ENCODE results near the gene PDGFB.

The PDGFB gene

DNA sequence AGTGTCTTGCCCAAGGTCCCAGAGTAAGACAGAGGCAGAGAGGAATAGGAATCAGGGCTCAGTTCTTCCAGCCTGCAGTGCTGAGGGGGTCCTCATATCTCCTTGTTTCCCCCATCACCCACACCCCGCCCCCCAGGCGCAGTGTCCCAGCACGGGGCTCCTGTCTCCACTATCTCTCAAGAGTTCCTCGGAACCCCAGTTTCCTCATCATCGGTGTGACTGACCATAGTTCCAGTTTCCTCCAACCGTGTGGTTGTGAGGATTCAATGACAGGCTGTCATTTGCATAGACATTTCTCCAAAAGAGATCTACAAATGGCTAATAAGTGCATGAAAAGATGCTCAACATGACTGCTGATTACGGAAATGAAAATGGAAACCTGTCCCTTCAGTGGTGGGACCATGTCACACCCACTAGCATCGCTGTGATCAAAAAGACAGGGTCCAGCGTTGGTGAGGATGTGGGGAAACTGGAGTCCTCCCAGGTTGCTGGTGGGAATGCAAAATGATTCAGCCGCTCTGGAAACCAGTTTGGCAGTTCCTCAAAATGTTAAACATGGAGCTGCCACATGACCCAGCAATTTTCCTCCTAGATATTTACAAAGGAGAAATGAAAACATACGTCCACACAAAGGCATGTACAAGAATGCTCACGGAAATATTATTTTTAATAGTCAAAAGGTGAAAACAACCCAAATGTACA lies 31.8 kb upstream of the PDGFB start:
- no peak for DNase-seq

DNA sequence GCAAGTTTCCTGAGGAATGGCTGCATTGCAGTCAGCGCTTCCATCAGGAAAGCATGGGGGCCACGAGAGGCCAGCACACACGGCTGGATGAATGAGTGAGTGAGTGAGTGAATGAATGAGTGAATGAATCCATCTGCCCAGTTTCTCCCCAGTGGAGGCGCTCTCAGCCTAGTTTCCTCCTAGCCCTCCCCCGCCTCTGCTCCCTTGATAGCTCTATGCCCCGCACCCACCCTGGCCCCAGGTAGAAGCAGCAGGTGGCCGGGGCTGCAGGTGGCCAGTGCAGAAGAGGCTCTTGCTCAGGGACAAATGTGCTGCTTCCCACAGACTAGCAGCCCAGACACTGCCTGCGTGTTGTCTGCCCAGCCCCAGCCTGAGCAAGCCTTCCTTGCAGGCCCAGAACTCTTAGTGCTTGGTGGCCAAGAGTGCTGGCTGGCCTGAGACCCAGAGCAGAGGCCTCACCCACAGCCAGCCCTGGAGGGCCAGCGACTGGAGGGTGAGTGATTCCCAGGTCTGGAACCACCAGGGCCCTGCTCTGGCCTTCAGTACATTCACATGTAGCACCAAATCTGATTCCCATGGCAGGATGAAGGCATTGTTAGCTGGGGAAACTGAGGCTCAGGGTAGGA lies 31.1 kb upstream of the PDGFB start:
- no peak for DNase-seq

DNA sequence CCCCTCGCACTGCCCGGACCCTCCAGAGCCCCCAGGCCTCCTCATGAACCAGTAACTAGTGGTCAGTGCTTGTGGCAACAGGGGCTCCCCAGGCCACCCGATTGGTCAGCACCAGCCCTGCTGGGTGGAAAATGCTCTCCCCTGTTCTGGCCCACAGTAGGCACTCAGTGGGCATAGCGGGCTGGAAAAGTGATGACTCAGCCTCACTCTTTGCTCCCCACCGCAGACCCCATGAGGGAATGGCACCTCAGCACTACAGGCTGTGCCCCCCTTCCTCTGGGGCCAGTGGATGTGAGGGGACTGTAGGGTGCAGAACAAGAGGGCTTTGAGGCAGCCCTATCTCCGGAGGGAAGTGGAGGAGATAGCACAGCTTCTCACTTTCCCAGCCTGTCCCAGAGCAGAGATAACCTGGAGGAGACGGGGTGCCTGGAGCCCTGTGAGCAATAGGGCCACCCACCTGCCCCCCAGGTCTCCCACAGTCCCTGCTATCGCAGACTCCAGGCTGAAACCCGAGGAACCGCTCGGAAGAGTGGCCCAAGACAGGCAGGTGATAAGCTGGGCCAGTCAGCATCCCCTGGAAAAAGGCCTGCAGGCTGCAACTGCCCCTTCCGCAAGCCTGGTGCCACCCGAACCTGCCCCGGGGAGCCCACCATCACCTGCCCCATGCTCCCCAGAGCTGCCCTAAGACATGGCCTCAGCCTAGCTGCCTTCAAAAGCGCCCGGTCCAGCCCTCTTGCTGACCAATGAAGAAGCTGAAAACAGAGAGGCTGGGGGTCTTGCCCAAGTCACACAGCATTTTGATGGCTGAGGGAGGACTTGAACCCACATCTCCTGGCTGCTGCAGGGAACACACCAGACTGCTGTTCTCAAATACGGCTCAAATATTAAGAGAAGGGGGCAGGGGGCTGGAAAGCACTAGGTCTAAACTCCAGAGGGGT lies 29.4 kb upstream of the PDGFB start:
- DNase-seq: no peak

DNA sequence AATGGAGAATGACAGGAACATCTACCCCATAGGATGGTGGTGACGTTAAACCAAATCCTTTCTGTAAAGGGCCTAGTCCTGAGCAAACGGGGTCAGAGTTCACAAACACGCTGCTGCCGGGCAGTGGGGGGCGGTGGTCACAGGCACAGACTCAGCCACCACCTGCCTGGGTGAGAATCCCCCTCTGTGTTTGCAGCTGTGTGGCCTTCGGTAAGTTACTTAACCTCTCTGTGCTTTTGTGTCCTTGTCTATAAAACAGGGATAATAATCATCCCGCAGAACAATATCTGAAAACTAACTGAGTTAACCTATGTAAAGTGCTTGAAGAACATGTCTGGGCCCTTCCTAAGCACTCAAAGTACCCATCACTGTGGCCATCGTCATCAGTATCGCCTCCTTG lies 26.0 kb upstream of the PDGFB start:
- DNase-seq: no peak

DNA sequence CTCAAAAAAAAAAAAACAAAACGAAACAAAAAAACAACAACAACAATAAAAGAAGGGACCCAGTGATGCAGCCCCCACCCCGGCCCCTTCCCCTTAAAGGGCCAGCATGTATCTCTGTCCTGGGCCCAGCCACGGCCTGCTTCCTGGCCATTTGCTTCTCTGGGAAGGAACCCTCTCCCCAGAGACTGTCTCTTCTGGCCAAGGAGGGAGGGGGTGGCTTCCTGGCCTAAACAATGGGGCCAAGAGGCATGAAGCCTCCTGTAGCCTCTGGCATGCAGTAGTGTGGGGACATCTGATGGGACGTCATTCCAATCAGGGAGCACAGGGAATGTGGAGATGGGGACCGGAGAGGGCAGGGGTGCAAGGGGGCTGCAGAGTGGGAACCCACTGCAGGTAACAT lies 25.5 kb upstream of the PDGFB start:
- DNase-seq: no peak

DNA sequence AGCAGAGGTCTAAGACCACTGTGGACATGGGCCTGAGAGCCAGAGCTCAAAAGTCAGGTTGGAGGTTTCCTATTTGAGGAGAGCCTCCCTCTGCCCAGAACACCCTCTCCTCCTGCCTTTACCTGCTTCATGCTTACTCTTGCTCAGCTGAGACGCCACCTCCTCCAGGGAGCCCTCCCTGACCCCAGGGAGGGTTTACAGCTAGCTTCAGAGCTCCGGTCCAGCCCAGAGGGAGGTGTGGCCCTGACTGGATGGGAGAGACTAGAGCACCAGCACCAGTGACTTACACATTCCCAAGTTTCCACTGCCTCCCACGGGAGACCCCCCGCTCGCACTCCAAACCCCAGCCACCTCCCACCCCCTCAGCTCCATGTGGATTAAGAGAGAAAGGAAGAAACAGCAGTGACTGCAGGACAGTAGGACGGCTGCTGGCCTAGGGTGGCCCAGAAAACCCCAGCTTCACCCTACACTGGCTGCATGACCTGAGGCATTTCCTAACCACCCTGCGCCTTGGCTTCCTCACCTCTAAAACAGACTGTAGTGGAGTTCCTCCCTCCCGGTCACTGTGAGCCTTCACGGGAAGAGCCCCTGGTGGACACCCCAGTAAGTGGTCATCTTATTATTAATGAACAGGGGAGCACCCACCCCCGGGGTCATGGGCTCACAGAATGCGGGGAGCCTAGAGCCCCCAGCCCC lies 24.5 kb upstream of the PDGFB start:
- no peak for DNase-seq

DNA sequence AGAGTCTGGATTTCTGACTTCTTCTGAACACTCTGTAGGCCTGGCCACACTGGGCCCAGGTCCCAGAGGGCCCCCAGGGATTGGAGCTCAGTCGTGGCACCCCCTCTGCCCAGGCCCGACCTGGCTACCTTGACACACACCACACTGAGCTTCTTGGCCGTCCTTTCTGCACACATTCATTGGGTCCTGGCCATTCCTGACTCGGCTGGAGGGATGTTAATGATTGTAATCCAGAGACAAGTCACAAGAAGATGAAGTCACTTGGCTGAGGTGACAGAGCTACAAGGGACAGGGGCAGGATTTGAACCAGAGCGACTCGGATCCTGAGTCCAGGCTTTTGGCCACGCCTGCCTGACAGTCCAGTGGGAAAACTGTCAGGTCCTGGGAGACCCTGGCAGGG lies 23.9 kb upstream of the PDGFB start:
- no peak for DNase-seq

DNA sequence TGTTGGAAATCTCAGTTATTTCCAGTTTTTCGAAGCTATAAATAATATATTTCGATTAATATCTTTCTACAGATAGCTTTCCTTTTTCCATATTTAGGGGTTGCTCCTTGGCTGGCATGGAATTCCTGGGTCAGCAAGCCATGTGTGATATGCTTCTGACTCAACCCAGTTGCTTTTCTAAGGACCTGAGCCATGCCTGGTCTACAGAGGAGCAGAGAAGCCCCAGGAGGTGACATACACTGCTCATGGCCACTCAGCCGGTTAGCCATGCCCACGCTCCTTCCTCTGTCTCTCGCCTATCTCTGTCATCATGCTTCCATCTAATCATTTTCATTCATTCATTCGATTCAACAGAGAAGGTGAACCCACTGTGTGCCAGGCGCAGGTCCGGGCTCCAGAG lies 23.2 kb upstream of the PDGFB start:
- no peak for DNase-seq

DNA sequence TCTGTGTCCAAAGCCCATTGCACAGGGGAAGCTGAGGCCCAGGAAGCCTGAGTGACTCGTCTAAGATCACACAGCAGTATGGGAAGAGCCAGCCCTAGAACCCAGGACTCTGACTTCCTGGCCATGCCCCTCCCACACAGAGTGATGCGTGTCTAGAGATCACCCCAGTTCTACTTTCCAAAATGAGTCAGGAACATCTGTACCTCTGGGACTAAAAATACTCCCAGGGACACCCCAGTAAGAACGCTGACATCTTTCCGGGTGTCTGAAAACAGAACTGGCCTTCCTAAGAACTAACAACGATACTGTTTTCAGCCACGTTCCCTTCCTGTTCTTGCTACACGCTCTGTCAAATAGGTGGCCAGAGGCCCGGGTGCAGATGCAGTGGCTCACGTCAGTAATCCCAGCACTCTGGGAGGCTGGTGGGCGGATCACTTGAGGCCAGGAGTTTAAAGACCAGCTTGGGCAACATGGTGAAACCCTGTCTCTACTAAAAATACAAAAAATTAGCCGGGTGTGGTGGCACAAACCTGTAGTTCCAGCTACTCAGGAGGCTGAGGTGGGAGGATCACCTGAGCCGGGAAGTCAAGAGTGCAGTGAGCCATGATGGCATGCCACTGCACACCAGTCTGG lies 21.7 kb upstream of the PDGFB start:
- DNase-seq: no peak

DNA sequence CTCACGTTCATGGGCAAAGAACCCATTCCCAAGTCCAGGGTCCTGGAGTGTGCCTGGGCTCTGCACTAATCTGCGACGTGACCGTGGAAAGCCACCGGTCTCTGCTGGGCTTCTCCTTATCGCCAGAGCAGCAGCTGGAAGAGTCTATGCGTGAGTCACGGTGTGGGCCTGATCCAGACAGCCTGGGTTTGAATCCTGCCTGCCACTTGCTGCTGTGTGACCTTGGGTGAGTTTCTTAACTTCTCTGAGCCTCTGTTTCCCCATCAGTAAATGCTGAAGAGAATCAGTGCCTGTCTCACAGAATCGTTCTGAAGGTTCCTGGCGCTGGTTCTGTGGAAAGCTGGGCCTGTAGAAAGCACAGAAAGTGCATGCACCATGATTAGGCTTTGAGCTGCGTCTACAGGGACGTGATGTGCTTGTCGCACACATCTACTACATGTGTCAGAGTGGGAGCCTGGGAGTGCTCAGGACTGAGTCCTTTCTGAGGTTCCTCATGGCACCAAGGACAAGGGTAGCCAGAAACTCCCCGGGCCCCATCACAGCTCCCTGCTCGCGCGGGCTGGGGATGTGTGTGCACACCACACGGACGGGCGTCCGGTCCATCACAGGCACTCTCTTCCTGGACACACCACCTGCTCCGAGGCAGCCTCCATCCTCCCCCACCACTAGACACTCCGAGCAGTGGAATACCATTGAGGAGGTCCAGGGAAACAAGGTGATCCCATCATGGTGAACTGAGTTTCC lies 20.5 kb upstream of the PDGFB start:
- DNase-seq: no peak

DNA sequence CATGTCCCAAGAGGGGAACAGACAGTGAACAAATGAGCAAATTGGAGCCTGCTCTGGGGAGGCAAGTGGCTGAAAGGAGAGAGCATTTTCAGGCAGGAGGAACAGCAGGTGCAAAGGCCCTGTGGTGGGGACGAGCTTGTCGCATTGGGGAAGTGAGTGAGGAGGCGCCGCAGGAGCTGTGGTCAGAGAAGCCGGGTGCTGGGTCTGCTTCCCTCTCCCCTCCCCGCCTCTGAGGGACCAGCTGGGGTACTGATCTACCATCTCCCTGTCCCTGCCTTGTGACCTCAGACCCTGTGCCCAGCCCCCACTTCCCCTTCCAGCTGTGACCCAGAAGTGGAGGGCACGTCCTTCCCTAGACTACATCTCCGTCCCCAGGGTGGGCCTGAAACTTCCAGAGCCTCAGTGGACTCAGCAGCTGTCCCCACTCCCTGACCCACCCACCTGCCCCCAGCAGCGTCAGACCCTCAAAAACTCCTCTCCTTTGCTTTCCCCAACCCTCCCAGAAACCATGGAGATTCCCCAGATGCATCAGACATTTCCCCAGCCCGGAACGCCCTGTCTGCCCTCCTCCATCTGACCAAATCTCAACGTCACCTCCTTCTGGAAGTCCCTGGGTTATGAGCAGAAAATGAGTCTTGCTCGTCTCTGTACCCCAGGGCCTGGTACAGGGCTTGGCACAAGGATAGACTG lies 19.7 kb upstream of the PDGFB start:
- DNase-seq: no peak

DNA sequence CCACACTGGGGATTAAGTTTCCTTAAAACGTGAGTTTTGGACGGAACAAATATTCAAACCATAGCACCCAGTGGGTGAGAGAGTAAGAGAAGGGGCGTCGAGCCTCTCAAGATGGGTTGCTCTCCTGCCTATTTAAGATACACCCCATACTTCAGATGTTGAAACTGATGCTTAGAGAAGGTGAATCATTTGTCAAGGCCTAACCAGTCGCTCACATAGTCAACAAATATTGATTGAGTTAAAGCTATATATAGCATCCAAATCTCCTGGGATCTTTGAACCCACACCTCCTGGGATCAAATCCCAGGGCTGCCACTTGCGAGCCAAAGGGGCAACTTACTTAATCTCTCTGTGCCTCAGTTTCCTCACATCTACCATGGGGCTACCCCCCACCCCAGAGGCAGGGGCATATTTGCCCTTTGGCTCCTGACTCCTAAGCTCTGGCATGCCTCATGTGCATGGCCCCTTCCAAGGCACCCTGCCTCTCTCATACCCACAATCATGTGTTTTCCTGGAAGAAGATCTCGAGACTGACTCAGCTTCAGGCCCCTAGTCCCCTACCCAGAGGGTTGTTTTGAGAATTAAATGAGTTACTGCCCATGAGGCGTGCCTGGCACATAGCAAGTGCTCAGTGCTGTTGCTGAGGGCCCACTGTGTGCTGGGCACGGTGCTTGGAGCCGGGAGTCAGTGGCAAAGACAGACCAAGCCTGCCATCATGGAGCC lies 19.0 kb upstream of the PDGFB start:
- no peak for DNase-seq

DNA sequence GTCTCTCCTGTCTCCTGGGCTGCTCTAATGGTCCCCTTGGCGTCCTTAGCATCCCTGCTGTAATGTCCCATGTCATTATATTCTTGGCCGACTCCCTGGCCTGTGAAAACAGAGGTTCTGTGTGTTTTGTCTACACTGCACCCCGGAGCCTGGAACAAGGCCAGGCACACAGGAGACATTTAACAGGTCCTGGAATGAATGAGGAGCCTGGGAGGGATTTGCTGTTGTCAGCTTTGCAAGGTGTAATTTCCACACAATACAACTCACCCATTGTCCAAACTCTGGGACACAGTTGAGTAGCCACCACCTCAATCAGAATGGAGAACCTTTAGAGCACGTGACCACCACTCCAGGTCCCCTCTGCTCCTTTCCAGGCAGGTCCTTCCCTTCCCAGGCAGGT lies 14.9 kb upstream of the PDGFB start:
- no peak for DNase-seq

DNA sequence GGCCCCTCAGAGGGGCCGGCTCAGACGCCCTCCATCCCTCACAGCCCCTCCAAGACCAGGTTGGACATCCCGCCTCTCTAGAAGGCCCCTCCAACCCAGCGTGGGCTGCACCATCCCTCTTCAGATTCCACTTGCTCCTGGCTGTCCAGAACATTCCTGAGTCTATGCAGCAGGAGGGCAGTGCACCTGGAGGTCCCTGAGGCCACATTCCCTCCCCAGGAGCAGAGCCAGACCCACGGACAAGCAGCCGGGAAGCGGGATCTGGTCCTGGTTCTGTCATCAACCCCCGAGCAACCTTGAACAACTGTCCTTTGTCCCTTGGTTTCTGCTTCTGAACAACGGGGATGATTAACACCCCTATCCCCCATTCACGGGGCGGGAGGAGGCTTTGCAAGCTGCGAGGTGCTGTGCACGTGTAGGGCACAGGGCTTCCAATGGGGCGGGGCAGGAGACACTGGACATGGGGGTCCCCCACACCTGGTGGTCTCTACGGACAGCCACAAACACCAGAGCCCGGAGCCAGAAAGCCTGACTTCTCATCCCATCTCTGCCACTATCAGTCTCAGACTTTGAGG lies 13.2 kb upstream of the PDGFB start:
- DNase-seq: no peak

DNA sequence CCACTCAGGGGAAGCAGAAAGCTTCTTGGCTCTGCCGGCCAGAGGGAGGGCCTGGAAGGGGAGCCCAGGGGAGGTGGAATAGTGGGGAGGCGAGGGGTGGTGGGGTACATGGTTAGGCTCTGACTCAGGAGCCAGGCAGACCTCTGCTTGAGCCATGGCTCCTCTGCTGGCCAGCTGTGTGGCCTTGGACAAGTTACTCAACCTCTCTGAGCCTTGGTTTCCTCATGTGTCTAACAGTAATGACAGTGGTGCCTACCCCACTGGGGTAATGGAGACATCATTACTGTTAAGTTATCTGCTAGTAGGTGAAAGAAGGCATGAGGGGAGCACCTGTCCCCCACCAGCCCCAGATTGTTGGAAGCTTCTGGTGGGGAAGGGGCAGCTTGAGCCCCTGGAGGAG lies 12.2 kb upstream of the PDGFB start:
- DNase-seq: no peak

DNA sequence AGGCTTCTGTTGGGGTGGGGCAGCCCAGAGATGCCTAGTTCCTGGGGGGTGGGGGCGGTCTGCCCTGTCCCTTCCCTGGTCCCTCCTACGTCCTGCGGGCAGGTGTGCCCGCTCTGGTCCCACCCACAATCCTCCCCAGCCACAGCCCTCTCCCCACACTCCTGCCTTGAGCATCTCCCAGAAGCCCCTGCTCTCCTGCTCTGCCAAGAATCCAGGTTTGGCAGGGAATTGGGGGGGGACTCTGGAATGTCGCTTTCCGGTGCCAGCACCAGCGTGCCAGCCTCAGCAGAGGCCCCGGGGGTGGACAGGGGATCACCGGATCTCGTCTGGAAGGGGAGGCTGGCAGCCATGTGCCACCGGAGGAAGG lies 11.4 kb upstream of the PDGFB start:
- no peak for DNase-seq

DNA sequence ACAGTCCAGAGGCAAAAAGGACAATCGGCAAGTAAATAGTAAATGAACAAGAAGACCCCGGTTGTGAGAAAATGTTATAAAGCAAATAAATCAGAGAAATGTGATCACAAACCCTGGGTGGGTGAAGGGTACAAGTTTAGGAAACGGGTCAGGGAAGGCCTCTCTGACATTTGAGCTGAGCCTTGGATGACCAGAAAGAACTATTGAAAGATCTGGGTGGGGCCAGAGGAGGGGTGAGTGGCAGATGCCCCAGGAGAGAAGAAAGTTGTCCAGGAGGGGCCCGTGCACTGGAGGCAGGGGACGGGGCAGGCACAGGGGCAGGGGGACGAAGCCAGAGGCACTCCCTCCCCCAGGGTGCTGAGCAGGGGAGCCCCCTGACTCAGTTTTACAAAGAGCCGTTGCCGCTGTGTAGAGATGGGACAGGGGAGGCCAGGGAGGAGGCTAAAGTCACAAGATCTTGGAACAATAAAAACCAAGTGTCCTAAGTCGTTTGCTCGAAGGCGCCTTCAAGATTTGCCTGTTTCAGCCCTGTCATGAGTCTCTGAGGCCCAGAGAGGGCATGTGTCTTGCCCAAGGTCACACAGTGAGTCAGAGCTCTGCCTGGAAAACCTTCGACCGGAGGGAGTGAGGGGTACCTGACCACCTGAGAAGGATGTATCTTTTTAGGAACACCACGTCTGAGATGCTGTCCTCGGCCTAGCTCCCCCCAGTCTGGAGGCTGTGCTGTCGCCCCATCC lies 10.8 kb upstream of the PDGFB start:
- DNase-seq: no peak

DNA sequence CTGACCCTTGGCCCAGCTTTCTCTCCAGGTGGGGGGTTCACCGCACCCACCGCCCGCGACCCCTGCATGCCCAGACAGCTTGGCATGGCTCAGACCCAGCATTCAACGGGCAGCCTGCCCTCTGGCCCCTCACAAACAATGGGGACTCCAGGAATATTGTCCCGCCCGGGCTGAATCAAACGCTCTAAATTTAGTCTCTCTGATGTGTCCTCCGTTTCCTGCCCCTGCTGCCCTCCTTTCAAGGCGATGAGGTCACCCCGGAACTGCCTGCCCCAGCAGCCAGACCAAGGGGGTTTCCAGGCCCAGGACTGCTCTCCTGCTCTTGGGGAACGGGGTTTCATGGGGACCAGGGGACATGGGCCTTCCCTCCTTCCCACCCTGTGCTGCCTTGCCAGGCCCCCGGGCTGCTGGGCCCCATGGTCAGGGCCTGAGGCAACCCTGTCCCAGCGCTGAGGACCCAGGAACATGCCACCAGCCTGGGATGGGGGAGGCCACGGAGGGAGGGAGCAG lies 10.1 kb upstream of the PDGFB start:
- no peak for DNase-seq

DNA sequence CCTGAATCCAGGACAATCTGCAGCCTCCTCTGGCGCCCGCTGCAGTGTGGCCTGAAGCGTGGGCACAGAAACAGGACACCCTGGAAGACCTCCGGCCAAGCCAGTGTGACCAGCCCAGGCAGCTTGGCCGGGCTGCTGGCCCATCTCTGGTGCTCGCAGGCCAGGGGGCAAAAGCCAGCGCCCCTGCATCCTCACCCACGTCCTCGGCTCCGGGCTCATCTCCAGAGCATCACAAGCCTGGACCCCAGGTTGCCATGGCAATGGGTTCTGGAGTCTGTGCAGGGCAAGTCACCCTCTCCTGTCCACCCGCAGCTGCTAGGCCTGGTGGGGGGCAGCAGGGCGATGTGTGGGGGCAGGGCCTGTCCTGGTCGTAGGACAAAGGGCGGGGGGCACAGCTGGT lies 9.3 kb upstream of the PDGFB start:
- DNase-seq: no peak
